NCI-H526 (cell line): ENCODE measurements around the gene GPR107.
"Not testable (repeated sequence)": the region's sequence is repeated elsewhere in the genome, so short reads cannot be mapped to it uniquely, and the experiment has no call there.

Experiments
- DNase-seq, 2 experiments: peaks; one replicate each; lab custom pipeline; 2025; lab: John Stamatoyannopoulos, UW

GPR107 gene

GRCh38 chr9:130053504-130054324 is at the start of gene GPR107:
TSS of gene GPR107 (plus strand) at chr9:130053906. CDS start at chr9:130053933, 27 bp downstream.
- DNase-seq = peak in 1 of 2 experiments; percentile 69

- no peak for DNase-seq
These were observed 49.7 kb upstream of the GPR107 start for GRCh38 chr9:130003943-130004552.

GRCh38 chr9:130006952-130007351 is 46.8 kb upstream of the GPR107 start:
- not testable (repeated sequence) for DNase-seq

DNA sequence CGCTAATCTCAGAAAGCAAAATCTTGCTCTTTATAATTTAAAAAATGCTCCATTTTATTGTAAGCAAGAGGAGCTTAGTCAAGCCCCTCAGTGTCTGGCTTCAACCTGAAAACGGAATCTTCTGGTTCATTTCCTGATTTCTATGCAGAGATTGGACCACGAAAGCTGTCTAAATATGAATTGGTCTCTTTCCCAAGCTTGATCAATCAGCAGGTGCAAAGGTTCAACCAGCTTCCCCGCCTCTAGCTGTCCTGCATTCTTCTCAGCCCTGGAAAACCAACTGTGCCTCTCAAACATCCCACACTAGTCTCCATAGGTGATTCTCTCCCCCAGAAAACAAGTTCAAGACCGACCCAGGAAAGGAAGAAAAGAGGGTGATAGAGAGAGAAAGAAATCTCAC is 45.2 kb upstream of the GPR107 start:
- DNase-seq = no peak

DNA sequence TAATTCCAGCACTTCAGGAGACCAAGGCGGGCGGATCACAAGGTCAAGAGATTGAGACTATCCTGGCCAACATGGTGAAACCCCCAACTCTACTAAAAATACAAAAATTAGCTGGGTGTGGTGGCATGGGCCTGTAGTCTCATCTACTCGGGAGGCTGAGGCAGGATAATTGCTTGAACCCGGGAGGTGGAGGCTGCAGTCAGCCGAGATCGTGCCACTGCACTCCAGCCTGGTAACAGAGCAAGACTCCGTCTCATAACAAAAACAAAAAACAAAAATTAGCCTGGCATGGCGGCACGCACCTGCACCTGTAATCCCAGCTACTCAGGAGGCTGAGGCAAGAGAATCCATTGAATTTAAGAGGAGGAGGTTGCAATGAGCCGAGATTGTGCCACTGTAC is 44.2 kb upstream of the GPR107 start:
- not testable (repeated sequence) for DNase-seq

DNA sequence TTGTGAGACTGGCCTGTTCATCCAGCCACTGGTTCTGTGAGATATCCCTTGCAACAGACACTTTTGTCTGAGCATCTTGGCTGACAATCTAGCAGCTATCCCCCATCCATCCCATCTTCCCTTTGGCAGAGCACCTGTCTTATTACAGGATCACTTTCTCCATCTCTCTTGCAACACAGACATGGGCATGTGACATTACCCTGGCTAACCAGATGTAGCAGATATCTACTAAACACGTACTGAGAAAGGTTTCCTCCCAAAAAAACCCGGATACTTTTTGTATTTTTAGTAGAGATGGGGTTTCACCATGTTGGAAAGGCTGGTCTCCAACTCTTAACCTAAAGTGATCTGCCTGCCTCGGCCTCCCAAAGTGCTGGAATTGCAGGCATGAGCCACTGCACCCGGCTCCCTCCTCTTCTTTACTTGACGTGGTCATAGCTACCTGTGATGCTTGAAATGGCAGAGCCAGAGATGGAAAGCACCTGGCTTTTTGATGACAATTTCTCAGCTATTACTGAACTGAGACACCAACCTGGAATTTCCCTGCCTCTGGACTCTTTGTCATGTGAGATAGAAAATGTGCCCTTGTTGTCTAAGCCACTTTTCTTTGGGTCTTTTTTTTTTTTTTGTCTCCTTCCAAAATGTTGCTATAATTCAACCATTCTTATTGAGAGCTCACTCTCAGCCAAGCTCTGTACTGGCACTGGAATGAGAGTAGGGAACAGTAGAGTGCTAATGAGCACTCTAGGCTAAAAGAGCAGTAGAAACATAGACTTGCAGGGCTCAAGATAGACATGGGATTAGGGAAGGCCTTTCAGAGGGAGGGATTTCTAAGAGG is 43.3 kb upstream of the GPR107 start:
- no peak for DNase-seq

DNA sequence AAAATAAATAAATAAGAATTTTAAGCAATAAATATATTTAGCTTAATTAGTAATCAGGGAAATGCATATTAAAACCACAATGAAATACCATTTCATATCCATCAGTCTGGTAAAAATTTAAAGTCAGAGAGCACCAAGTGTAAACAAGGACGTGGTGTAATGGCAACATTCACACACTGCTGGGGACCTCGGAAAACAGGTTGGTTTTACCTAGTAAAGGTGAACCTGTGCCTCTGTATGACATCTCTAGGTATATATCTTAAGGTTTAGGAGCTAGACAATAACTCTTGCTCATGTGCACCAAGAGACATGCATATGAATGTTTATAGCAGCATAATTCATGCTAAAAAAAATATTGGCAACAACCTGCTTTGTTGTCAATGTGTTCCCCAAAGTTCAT is 40.4 kb upstream of the GPR107 start:
- DNase-seq = no peak

- peak in 1 of 2 experiments; percentile 12 for DNase-seq
These were observed 38.2 kb upstream of the GPR107 start for GRCh38 chr9:130015353-130016019.

DNA sequence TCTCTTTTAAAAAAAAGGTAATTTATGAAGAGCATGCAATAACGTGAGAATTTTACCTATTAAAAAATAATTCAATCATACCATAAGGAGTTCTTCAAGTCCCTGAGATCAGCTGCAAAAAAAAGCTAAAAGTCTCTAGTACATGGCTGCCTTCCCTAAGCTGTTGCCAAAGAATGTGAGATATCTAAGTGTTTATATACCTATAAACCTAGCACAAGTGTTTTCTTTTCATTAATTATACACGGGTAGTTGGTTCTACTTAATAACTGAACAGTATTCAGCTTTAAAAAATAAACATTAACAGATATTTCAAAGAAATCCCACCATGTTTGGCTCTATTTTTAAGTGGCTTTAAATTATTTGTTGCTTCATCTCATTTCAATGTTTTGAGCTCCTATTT is 36.6 kb upstream of the GPR107 start:
- no peak for DNase-seq

DNA sequence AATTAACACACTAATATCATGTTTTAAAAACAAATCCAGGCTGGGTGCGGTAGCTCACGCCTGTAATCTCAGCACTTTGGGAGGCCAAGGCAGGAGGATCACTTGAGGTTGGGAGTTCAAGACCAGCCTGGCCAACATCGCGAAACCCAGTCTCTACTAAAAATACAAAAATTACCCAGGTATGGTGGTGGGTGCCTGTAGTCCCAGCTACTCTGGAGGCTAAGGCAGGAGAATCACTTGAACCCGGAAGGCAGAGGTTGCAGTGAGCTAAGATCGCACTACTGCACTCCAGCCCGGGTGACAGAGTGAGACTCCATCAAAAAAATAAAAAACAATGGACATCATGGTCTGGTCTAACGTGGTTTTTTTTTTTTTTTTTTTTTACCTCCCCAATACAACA is 36.2 kb upstream of the GPR107 start:
- DNase-seq = not testable (repeated sequence)

DNA sequence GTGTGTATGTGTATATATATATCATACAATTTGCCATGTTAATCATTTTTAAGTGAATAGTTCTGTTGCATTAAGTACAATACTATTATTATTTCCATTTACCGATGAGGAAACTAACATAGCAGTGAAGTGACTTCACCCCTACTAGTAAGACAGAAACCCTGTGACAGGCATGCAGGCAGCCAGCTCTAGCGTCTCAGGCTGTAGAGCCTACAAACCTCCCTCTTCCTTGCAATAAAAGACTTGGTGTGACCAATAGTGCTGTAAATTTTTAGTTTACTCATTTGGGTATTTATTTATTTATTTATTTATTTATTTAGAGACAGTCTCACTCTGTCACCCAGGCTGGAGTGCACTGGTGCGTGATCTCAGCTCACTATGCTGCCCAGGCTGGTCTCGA is 35.4 kb upstream of the GPR107 start:
- DNase-seq = no peak

GRCh38 chr9:130020618-130021017 is 33.1 kb upstream of the GPR107 start:
- DNase-seq = no peak

DNA sequence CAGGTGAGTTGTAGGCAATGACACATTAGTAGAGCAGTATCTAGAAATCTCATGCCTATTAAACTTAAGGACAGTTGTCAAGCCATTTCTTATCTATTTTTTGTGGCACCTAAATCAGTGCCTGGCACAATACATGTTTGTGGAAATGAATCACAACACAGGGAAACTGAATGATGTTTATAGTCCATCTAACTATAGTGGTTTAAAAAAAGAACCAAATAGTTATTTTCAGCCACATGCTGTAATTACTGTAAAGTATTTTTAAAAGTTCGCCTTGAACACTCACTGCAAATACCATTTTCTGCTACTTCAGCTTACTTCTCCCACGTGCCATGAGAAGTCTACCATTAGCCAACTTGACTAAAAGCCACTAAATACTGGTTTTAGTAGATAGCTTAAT is 32.6 kb upstream of the GPR107 start:
- no peak for DNase-seq

GRCh38 chr9:130021842-130022241 is 31.9 kb upstream of the GPR107 start:
- DNase-seq = not testable (repeated sequence)

GRCh38 chr9:130022566-130023143 is 31.1 kb upstream of the GPR107 start:
- DNase-seq = no peak

- no peak for DNase-seq
These were observed 30.4 kb upstream of the GPR107 start for GRCh38 chr9:130023144-130023787.

DNA sequence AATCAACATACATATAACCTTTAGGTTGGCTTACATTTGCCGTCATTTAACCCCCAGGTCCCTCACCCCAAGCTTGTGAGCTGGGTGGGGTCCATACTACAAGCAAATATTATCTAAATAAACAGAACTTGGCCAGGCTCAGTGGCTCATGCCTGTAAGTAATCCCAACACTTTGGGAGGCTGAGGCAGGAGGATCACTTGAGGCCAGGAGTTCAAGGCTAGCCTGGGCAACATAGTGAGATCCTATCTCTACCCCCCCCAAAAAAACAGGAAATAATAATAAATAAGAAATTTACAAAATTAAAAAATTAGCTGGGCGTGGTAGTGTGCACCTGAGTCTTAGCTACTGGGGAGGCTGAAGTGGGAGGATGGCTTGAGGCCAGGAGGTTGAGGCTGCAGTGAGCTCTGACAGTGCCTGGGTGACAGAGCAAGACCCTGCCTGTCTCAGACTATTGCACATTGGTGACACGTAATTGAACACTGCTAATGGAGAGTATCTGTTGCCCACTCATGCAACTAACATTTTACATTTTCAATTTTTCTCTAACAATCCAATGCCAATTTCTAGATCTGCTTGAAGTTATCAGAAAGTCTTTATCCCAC is 29.6 kb upstream of the GPR107 start:
- no peak for DNase-seq

DNA sequence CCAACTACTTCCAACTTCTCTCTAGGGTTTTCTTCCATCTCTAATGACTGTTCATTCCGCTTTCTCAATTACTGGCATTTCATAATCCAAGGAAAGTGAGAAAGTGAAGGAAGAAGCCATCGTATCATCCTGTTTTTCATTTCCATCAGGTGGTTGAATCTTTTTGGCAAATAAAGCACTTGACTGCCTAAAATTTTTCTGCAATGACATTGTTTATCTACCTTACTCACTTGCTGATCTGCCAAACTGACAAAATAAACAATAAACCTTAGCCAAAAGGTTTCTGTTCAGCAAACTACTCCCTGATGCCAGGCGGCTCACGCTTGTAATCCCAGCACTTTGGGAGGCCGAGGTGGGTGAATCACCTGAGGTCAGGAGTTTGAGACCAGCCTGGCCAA is 29.1 kb upstream of the GPR107 start:
- no peak for DNase-seq

DNA sequence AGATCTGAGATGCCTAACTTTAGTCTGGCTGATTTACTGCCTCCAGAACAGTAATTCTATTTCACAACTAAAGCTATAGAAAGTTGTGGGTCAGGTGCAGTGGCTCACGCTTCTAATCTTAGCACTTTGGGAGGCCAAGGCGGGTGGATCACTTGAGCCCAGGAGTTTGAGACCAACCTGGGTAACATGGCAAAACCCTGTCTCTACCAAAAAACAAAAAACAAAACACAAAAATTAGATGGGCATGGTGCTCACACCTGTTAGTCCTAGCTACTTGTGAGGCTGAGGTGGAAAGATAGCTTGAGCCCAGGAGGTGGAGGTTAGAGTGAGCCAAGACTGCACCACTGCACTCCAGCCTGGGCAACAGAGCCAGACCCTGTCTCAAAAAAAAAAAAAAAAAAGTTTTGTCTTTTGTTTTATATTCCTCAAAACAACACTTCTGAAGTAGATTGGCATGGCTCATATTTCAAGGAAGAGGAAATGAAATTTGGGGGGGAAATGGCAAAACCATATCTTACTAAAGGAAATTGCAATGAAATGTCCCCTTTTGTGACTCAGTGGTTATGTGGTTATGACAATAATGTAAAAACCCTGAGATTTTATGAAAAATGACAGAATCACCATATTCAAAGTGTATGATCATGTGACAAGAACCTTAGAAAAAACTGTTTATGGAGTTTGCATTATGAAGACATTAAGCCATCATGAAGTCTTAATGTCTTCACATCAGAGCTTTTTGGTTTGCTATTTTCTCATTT is 26.9 kb upstream of the GPR107 start:
- no peak for DNase-seq
